HG03045 (cell line): ENCODE data around the gene CEP85L.

Source experiments
- ATAC-seq: cut with Tn5 transposase; IDR thresholded peaks from one replicate; pipeline ENCODE4 v1.9.1; 2021; ENCODE audit warnings: mild to moderate bottlenecking, moderate library complexity; ENCODE audit not compliant: unreplicated experiment

Gene CEP85L

GRCh38 chr6:118661831-118662230 is 10.4 kb upstream of the CEP85L start:
- no peak for ATAC-seq

DNA sequence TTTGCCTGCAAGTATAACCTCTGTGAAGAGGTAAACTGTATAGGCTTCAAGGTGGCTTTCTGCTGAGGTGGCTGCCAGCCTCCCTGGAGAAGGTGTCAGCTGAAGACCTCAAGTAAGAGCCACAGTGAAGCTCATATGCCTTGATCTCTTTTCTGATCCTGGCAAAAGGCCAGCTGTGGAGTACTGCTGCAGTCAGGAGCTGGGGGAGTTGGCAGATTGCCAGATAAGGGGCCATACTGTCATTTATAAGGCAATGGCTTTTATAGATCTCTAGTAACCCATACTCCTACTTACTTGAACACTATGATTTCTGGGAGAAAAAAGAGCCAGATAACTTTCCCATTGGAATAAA is 8.8 kb upstream of the CEP85L start:
- no peak for ATAC-seq

DNA sequence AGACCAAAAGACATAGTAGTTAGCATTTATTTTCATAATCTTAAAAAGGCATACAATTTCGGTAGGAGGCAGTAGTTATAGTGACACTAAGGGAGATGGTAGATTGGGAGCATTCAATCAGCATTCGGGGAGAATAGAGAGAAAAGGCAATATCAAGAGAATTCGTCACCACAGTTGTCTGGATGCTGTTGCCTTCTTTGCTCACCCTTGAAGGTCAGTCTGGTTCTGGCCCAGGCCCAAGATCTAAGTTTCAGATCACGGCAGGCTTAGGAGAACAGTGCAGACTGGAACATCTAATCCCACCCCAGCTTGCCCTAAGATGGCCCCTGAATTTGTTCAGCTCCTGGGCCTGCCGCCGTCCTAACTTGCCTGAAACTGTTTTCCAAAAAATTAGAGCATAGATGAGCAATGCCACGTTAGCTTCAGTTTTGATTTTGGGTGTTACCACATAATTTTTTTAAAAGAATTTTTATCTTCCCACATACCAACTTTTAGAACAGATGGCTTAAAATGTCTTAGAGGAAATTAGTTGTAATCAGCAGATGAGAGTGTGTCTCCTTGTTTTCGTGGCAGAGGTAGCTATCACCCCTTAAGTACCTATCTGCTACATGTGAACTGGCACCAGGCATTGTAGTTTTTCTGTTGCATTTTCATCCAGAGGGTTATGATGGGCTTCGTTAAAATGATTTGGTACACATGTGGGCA is 8.3 kb upstream of the CEP85L start:
- ATAC-seq = no peak

GRCh38 chr6:118656847-118657451 is 5.6 kb upstream of the CEP85L start:
- no peak for ATAC-seq

DNA sequence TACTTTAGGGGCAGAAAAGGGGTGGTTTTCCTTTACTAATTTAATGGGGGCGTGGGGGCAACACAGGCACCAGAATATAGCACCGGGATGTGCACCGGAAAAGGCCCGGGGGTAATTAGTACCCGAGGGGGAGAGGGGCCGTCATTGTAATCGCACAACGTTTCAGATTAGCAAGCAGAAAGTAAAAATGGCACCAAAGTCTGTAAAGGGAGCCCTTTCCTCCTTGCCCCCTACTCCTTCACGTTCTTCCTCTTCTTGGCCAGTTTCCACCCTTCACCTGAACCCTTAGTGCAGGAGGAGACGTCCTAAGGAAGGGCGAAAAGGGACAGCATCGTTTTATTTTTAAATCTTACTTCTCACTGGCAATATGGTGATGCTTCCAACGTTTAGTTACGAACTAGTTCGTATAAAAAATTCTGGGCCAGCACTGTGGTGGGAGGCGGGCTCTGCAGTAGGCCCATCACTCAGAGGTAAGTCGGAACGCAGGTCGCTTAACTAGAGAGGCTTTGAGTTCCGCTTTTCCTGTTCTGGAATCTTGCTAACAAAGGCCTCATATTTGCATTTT is 742 bp upstream of the CEP85L start:
- ATAC-seq = no peak

DNA sequence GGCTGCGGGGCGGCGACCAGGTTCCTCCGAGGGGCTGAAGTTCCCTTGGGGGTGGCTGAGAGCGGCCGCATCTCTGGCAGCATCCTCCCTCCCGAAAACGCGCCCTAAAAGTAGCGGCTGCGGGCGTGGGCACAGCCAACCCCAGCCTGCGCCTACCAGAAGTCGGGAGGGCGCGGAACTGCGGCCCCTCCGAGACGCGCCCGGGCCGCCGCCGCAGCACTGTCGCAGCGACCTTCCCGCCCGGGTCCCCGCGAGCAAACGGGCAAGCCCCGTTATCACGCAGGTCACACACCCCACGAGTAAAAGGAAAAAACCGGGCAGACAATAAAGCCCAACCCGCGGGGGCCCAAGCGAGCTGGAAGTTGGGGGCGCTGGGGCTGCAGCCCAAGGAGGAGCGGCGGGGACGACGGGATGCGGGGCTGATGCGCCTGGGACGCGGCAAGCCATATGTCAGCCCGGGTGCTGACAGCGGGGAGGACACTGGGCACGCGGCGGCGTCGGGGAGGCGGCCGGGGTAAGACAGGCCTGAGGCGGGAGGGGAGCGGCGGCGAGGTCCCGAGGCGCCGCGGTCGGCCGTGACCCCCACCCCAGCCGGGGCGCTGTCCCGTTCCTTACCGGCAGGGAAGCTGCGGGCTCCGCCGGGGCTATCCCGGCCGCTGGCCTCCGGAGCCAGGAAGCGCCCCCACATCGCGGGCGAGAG is 659 bp downstream of the CEP85L start:
- peak; percentile 54 for ATAC-seq

DNA sequence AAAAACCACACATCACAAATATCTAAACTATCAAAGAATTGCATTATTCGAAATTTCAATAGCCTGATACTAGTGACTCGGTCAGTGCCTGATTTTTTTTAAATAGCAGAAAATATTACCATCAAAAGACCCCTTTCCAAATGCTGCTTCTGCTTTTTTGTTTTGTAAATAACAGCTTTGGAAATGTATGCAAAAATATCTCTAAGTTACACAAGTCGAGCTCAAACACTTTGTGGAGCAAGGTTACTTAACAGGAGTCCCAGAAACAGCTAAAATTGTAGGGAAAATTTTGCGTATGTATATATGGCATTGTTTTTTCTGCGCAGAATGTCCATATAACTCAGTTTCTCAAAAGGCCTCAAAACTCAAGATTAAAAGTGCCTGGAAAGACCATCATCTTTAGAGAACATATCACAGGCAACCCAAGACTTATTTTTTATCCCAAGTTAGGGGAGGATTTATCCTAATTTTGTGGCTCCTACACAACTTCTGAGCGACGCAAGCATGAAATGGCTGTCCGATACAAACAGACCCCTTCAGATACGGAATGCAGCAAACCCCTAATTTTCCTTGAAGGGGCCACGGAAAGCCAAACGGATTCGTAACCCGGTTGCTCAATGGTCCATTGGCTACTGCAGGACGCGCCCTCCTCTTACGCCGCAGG is 1.3 kb downstream of the CEP85L start:
- ATAC-seq = no peak

- ATAC-seq = no peak
These were observed 2.4 kb downstream of the CEP85L start for GRCh38 chr6:118648866-118649554.

DNA sequence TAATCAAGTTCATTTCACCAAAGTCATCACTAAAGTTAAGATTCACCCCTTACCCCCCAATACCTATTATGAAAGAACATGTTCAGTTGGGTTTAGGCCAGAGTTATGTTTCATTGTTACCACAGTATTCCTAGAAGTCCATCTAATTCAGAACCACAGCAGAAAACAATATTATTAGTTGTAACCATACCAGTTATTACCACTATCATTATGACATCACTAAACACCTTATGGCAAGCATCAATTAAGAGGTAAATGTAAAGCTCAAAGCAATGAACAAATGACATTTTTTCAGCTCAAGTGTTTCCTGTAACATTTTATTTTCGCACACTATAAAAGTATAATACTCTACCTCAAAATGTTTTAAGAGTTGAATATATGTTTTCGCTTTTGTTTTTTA is 4.4 kb downstream of the CEP85L start:
- ATAC-seq = no peak

GRCh38 chr6:118645395-118645794 is 6.0 kb downstream of the CEP85L start:
- ATAC-seq = no peak

- ATAC-seq = no peak
These were observed 7.4 kb downstream of the CEP85L start for GRCh38 chr6:118644007-118644406.

- no peak for ATAC-seq
These were observed 10.3 kb downstream of the CEP85L start for GRCh38 chr6:118641042-118641441.

- no peak for ATAC-seq
These were observed 12.1 kb downstream of the CEP85L start for GRCh38 chr6:118639054-118639964.

- ATAC-seq = no peak
These were observed 13.1 kb downstream of the CEP85L start for GRCh38 chr6:118638288-118638687.

DNA sequence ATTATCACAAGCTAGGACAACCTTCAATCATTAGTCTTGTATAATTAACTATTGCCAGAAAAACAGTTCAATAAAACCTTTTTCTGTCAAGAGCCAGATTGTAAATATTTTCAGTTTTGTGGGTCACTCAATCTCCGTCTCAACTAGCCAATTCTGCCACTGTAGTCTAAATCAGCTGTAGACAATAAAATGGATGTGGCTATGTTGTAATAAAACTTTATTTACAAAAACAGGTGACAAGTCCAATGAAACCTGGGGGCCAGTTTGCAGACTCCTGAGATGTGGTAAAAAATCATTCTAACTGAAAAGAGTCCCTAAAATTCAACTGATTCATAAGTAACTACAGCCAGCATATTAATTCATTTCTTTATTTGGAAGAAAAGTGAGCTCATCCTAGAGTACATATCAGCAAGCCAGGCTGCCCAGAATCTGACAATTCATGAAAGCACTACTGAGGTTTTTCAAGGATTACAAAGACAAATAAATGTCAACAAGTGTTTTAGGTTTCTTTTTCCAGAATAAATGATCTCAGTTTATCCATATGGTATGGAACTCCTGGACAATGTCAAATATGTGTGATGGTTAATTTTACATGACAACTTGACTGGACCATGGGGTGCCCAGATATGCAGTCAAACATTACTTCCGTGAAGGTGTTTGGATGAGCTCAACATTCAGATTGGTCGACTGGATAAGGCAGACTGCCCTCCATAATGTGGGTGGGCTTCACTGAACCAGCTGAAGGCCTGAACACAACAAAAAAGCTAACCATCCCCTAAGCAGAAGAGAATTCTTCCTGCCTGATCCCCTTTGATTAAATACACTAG is 15.3 kb downstream of the CEP85L start:
- ATAC-seq = no peak

DNA sequence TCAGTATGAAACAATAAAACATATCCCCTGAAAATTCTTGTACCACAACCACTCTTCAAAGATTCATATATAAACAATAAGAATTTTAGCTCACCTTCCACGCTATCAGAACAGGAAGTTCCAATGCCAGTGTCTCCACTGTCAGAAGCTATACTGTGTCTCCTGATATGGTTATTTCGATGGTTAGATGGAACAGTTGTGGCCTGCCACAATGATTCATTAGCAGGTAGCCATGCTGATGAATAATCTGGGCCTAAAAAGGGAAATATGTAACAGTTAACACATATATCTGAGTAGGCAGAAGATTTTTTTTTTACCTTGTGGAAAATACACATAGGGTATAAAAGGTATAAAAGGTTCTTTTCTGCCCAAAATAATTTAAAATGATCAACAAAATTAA is 19.0 kb downstream of the CEP85L start:
- no peak for ATAC-seq

DNA sequence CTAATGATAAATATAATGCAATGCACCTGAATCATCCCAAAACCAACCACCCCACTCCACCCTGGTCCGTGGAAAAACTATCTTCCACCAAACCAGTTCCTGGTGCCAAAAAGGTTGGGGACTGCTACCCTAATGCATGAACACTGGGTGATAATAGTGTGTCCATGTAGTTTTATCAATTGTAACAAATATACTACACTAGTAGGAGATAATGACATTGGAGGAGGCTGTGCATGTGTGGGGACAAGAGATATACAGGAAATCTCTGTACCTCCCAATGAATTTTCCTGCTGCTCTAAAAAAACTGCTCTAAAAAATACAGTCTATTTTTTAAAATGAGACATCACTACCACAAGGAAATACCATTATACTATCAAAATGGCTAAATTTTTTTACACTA is 20.5 kb downstream of the CEP85L start:
- ATAC-seq = no peak

DNA sequence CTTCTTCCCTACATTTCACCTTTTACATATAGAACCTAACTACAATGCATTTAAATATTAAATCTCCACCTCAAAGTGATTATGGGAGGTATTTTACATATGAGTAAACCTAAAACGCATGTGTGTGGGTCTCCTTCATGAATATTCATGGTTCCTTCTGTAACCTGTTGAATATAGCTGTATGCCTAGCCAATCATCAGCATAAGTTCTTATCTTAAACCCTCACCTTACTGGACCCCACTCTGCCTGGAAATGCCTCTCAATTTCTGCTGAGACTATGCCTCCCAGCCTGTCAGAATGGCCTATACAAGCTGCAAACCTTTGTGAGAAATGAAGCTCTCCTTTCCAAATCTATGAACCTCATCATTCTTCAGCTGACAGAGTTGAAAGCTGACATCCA is 21.3 kb downstream of the CEP85L start:
- no peak for ATAC-seq

- no peak for ATAC-seq
These were observed 23.7 kb downstream of the CEP85L start for GRCh38 chr6:118627724-118628123.
